GM15510 (cell line): ENCODE measurements around the gene FAM83G.

Experiments
- POLR2A ChIP-seq: IDR thresholded peaks from 3 replicates; pipeline ENCODE4 v1.6.1; 2011; ENCODE audit warnings: borderline replicate concordance; ENCODE audit not compliant: insufficient read length; ENCODE audit errors: extremely low read depth

FAM83G gene

DNA sequence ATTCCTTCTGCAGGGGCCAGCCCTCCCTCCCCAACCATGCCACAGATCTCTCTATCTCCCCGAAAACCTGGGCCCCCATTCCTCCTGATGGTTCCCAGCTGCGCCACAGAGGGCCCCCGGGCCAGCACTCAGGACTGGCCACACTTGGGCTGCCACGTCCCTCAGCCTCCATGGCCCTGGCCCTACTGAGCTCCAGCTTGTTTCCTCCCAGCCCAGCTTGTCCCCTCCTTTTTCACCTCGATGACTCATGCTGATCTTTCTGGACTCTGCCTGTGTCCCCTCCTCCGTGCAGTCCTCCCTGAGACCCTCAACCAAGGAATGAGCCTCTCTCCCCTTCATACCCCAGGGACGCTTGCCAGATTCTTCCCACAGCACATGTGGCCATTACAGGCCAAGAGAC lies 10.9 kb upstream of the FAM83G start:
- TF ChIP-seq POLR2A, result no peak

DNA sequence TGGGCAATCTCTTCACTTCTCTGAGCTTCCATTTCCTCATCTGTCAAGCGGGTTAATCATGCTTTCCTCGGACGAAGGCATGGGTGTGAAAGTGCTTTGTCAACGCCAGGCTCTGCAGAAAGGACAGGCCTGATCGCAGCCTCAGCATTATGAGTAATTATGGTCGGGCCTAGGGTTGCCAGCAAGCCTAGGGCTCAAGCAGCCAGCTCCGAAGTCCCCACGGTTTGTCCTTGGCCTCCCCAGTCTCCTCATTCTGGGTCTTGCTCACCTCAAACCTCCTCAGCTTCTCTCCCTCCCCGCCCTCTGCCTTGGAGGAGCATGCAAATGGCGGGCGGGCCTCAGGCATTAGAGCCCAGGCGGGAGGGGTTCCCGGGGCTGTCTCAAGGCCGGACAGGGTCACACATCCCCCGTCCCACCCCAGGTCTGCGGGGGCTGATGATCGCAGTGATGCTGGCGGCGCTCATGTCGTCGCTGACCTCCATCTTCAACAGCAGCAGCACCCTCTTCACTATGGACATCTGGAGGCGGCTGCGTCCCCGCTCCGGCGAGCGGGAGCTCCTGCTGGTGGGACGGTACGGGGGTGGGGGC lies 10.2 kb upstream of the FAM83G start:
- TF ChIP-seq POLR2A, result no peak

DNA sequence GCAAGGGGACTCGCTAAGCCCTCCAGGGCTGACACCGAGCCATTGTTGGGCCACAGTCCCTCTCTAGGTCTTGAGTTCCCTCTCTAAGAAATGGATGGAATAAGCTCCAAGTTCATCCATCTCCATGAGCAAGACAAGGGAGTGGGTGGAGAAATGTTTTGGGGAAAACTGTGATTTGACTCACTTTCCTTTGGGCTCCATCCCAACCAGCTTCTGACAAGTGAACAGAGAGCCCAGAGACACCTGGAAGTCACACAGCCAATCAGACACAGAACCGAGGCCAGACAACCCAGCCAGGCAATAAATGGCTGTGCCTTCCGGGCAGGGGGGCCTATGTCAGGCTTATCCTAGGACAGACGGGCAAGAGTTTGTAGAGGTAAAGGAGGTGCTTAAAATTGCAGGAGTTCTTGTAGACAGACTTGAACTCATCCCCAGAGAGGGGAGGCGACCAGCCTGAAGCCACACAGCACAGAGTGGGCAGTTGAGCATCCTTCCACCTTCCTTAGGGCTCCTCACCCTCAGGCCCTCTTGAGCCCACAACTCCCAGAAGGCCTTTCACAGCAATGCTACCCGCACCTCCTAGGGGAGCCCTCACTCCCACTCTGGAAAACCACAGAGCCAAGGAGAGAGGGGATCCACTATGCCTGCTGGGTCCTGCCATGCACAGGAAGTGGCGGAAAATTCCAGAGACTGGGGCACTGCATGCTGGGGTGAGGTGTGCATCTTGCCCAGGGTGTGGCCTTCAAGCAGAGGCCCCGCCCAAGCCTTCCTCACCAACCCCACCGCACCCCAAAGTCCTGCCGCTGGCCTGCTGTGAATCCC lies 9.5 kb upstream of the FAM83G start:
- TF ChIP-seq POLR2A, result no peak

DNA sequence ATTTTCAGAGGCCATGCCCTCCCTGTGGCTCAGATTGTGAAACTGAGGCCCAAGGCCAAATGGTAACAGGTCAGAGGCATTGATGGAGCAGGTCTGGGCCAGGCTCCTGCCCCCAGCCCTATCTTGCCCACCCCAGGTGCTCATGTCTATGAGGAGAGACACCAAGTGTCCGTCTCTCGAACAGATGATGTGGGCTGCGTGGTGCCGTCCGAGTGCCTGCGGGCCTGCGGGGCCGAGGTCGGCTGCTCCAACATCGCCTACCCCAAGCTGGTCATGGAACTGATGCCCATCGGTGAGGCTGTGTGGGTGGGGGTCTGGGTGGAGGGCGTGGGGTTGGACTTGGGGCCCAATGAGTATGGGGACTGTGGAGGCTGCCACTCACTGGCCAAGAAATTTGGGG lies 8.7 kb upstream of the FAM83G start:
- TF ChIP-seq POLR2A, result no peak

DNA sequence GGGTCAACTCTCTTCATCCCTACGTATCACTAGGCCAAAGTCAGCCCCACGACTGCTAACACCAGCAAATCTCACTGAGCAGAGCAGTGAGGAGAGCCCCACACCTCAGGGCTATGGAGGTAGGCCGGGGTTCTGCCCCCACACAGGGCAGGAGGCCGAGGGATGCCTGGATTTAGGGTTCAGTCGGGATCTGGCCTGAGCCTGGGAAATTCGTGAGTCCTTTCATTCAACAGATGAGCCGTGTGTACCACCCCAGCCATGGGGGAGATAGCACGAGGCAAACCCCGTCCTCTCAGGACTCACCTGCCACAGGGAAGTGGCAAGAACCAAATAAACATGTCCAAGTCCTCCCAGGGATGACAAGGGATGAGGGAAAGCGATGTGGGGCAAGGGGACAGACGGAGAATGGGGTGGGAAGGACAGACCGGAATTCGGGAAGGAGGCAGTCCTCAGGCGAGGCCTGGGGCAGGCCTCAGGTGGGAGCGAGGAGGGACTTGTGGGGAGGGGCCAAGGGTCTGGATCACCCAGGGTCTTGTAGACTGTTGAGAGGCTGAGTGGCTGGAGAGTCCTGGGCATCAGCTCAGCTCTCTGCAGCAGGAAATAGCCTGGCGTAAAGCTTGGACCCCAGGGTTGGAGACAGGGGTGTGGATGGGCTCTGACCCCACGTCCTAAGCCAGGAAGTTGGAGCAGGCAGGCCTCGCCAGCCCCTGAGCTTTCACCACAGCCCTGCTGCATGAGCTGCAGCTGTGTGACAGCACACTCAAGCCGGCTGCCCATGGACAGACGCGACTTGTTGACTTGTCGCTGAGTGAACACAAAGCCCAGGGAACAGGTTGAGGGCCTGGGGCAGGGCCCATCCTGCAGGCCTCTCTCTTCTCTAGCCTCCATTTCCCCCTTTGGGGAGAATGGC lies 7.9 kb upstream of the FAM83G start:
- TF ChIP-seq POLR2A, result no peak

DNA sequence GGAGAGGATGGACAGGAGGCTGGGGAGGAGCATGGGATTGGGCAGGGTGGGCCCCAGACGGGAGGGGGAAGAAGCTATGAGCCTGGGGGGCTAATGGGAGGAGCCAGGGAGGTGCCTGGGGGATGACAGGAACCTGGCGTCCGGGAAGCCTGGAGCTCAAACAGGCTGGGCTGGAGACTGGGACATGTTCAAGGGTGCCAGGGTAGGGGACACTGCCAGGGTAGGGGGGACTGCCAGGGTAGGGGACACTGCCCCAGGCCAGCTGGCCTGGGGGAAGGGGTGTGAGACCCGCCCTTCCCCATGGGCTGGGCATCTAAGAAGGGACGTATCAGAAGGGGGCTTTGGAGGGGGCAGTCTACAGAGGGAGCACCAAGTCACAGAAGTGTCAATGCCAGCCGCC lies 7.0 kb upstream of the FAM83G start:
- TF ChIP-seq POLR2A, result no peak

DNA sequence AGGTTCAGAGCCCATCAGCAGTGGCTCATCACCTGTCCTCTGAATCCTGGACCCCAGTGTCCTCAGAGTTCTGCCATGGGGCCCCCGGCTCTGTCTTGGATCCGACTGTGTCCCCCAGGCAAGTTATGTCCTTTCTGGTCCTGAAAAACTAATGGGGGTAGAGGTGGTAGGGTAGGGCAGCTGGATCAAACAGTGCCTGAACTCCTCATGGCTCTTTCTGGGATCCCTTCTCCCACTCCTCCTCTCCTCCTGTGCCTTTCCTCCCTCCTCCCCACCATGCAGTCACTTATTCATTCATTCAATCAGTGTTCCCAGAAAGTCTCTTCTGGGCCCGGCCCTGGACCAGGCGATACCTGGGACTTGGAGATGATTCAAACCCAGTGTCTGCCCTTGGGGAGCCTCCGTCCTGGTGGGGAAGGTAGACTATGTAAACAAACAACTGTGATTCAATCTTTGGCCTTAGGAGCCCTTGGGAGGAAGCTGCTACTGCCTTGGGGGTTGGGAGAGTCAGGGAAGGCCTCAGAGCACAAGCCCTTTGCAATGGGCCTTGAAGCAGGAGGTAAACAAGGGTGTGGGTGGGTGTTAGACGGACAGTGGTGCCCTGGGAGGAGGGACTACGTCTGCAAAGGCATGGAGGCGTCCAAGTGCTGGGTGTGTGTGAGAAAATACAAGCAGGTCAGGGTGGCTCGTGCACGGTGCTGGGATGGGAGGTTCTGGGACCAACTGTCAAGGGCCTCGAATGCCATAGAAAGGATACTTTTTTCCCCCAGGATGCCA lies 6.4 kb upstream of the FAM83G start:
- TF ChIP-seq POLR2A, result no peak

DNA sequence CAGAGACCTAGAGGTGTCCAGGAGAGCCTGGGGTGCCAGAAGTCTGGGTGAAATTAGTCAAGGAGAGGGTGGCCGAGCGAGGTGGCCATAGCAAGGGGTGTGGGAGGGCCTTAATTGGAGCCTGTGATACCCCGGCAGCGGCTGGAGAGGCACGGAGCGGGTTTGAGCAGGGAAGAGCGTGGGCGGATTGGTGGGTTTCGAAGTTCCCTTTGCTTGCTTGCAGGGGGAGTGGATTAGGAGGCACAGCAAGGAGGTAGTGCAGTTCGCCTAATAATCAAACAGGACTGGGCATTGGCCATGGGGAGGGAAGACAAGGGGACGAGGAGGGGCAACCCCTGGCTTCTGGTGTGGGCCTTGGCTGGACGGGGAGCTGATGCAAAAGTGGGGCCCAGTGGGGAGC lies 5.4 kb upstream of the FAM83G start:
- TF ChIP-seq POLR2A, result no peak

DNA sequence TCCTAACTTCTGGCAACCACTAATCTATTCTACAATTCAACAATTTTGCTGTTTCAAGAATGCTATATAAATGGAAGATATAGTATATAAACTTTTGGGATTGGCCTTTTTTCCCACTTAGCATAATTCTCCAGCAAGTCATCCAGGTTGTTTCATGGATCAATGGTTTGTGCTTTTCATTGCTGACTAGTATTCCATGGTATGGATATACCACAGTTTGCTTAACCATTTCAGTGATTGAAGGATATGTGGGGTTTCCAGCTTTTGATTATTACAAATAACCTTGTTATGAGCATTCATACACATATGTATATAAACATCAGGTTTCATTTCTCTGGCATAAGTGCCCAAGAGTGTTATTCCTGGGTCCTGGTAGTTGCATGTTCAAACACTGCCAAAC lies 2.1 kb upstream of the FAM83G start:
- TF ChIP-seq POLR2A, result no peak

DNA sequence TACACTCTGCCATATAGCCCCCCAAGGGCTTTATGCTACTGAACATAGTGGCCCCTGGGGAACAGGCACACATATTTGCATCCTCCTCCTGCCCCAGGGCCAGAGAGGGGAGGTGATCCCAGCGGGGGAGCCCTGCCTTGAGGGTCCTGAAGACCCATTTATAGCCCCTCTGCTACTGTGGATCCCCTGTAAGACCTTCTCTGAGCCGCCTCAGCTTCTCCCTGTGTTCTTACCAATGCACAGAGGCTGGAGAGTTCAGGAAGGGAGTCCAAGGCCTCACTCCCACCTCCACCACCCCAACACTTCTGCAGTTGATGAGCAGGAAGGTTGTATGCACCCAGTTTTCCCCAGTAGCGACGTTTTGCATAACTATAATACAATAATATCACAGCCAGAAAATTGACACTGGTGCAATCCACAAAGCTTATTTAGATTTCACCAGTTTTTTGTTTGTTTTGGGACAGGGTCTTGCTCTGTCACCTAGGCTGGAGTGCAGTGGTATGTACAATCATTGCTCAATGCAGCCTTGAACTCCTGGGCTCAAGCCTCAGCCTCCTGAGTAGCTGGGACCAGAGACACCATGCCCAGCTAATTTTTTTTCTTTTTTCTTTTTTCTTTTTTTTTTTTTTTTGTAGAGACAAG lies 1.3 kb upstream of the FAM83G start:
- no peak for TF ChIP-seq POLR2A

DNA sequence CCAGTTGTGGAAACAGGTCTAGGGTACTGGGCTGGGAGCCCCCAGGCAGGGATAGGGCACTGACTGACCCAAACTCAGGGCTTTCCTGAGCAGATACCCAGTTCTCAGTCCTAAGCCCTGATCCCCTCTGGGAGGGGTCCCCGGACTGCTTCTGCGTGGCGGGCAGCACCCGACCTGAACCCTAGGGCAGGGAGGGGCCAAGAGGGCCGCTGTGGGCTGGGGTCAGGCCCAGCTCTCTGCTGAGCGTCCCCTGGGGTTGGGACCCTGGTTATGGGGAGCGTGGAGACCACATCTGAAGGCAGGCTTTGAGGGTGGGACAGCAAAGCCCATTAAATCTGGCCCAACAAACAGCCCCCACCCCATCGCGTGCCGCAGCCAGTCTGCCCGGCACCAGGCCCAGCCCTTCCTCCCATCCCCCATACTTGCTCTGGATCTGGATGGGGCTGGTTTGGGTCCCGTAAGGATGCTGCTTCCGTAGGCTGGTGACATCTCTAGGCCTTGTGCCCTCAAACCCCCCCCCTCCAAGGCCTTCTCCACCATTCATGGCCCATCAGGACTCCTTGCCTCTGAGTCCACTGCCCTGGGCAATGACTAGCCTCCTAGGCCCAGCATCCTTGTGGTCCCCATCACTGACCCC lies 691 bp upstream of the FAM83G start:
- no peak for TF ChIP-seq POLR2A

DNA sequence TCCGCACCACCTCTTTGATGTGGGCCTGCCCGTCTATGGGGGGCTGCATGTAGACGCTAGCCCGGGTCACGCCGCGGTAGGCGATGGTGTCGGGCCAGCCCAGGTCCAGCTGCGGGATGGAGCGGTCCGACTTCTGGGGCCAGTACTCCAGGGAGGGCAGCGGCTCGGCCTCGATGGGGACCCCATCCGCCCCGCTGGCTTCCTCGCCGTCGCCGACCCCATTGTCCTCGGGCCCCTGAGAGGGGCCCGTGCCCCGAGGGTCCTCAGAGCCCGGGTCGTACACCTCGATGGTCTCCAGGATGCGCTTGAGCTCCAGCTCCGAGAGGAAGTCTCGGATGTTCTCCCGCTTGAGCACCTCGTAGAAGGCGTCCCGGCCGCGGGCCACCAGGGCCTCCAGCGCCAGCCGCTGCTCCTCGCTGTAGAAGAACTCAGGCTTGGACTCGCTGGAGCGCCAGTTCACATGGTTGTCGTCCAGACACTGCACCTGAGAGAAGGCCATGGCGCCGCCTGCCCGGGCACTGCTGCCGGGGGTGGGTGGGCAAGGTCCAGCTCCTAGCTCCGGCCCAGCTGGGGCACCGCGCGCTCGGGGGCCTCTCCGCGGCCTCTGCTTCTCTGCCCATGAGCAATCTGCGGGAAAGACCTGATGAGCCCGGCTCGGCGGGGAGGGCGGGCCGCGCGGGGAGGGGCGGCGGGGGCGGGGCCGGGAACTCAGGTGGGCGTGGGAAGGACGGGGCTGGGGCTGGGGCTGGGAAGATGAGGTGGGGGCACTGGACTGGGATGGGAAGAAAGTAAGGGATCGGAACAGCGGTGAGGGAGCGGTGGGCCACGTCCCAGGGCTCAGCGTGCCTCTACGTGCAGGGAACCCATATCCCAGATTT lies 782 bp downstream of the FAM83G start:
- TF ChIP-seq POLR2A, result no peak
